Stimulated activated CD8-positive, alpha-beta memory T cell treated with anti-CD3 and anti-CD28 coated beads, Interleukin-12 subunit alpha, Interleukin-12 subunit beta, amount 100 ng/mL, for 24 hours (primary cell): Measurements from ENCODE around the gene TRNAU1AP.
"Not testable (repeated sequence)": the region's sequence is repeated elsewhere in the genome, so short reads cannot be mapped to it uniquely, and the experiment has no call there.

Experiments used
- DNase-seq: peaks from one replicate; pipeline ENCODE4 v3.0.0-alpha.2; 2020; ENCODE audit errors: extremely low read depth

The TRNAU1AP gene

GRCh38 chr1:28521502-28522164 lies 31.3 kb upstream of the TRNAU1AP start:
- no peak for DNase-seq

GRCh38 chr1:28522537-28522936 lies 30.3 kb upstream of the TRNAU1AP start:
- DNase-seq = not testable (repeated sequence)

GRCh38 chr1:28525002-28525642 lies 27.8 kb upstream of the TRNAU1AP start:
- not testable (repeated sequence) for DNase-seq

GRCh38 chr1:28526886-28527285 lies 26.0 kb upstream of the TRNAU1AP start:
- no peak for DNase-seq

- DNase-seq = no peak
Observed at GRCh38 chr1:28530456-28530855, 22.4 kb upstream of the TRNAU1AP start.

GRCh38 chr1:28534671-28535070 lies 18.2 kb upstream of the TRNAU1AP start:
- no peak for DNase-seq

- DNase-seq = no peak
Observed at GRCh38 chr1:28535180-28535579, 17.7 kb upstream of the TRNAU1AP start.

- no peak for DNase-seq
Observed at GRCh38 chr1:28537457-28538199, 15.3 kb upstream of the TRNAU1AP start.

GRCh38 chr1:28538286-28538685 lies 14.6 kb upstream of the TRNAU1AP start:
- DNase-seq = no peak

- no peak for DNase-seq
Observed at GRCh38 chr1:28540651-28541050, 12.2 kb upstream of the TRNAU1AP start.

GRCh38 chr1:28541414-28542015 lies 11.4 kb upstream of the TRNAU1AP start:
- not testable (repeated sequence) for DNase-seq

GRCh38 chr1:28545246-28545628 lies 7.6 kb upstream of the TRNAU1AP start:
- no peak for DNase-seq

- DNase-seq = no peak
Observed at GRCh38 chr1:28548318-28548717, 4.6 kb upstream of the TRNAU1AP start.

- no peak for DNase-seq
Observed at GRCh38 chr1:28551381-28551780, 1.5 kb upstream of the TRNAU1AP start.

GRCh38 chr1:28560886-28561285 lies 8.0 kb downstream of the TRNAU1AP start:
- DNase-seq = no peak

GRCh38 chr1:28564310-28564709 lies 11.4 kb downstream of the TRNAU1AP start:
- no peak for DNase-seq

GRCh38 chr1:28565040-28565439 lies 12.2 kb downstream of the TRNAU1AP start:
- DNase-seq = no peak

GRCh38 chr1:28565726-28566125 lies 12.8 kb downstream of the TRNAU1AP start:
- DNase-seq = no peak

GRCh38 chr1:28566931-28567330 lies 14.0 kb downstream of the TRNAU1AP start:
- DNase-seq = no peak

- no peak for DNase-seq
Observed at GRCh38 chr1:28571911-28572310, 19.0 kb downstream of the TRNAU1AP start.

- not testable (repeated sequence) for DNase-seq
Observed at GRCh38 chr1:28572891-28573290, 20.0 kb downstream of the TRNAU1AP start.

- no peak for DNase-seq
Observed at GRCh38 chr1:28573564-28573963, 20.7 kb downstream of the TRNAU1AP start.
